Measurements from ENCODE around the gene PPP1R13L.

DNA sequence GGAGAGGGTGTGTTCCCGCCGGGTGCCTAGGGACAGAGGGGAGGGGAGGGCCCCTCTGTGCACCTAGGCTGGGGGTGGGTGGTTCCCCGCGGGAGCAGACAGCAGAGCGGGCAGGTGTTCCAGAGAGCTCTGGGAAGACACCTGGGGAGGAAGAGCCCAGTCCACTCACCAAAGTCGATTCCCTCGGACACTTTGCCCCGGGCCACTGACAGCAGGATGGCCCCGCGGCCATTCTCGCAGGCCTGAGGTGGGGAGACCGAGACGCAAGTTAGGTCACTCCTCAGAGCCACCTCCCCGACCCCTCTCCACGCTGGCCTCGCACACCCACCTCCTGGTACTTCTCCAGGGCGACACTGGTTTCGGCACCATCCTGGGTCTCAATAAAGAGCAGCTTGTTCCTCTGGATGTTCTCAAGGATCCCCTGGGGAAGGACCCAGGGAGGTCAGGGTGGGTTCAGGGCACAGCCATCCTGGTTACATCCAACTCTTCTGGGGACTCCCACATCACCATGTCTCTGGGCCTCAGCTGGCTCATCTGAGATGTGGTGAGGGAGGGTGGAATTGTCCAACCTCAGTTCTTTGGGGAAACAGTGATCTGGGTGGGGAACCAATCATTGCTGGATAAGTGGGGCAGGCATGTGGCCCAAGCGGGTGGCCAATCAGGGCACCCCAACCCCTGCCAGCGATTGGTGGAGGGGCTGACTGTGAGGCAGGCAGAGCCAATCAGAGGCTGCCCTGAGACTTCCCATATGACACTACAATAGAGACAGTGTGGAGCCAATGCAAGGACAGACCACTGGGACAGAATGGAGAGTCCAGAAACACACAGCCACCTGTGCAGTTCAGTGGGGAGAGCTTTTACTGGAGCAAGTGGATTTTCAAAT, 51.7 kb downstream of the PPP1R13L start:
- TF ChIP-seq, protein P1, sequence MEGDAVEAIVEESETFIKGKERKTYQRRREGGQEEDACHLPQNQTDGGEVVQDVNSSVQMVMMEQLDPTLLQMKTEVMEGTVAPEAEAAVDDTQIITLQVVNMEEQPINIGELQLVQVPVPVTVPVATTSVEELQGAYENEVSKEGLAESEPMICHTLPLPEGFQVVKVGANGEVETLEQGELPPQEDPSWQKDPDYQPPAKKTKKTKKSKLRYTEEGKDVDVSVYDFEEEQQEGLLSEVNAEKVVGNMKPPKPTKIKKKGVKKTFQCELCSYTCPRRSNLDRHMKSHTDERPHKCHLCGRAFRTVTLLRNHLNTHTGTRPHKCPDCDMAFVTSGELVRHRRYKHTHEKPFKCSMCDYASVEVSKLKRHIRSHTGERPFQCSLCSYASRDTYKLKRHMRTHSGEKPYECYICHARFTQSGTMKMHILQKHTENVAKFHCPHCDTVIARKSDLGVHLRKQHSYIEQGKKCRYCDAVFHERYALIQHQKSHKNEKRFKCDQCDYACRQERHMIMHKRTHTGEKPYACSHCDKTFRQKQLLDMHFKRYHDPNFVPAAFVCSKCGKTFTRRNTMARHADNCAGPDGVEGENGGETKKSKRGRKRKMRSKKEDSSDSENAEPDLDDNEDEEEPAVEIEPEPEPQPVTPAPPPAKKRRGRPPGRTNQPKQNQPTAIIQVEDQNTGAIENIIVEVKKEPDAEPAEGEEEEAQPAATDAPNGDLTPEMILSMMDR (IDR thresholded peaks at IDR 0.05 in 8 of 11, conservative IDR thresholded peaks at IDR 0.05 in 3 of 11): no peak
- no peak for TF ChIP-seq POLR2A (IDR thresholded peaks at IDR 0.05)

All from spleen (tissue), 7 donors.